GM18517 (cell line): ENCODE measurements around the gene NPIPA1.
"Not testable (repeated sequence)": the region's sequence is repeated elsewhere in the genome, so short reads cannot be mapped to it uniquely, and the experiment has no call there.

ENCODE experiments used
- ATAC-seq: cut with Tn5 transposase; IDR thresholded peaks from one replicate; pipeline ENCODE4 v1.9.1; 2021; ENCODE audit warnings: mild to moderate bottlenecking, moderate library complexity; ENCODE audit not compliant: unreplicated experiment

The NPIPA1 gene

DNA sequence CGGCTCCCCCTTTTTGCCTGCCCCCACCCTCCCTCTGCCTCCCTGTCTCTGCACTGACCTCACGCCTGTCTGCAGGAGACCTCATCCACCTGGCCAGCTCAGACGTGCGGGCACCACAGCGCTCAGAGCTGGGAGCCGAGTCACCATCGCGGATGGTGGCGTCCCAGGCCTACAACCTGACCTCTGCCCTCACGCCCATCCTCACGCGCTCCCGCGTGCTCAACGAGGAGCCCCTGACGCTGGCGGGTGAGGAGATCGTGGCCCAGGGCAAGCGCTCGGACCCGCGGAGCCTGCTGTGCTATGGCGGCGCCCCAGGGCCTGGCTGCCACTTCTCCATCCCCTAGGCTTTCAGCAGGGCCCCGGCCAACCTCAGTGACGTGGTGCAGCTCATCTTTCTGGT, 8.1 kb upstream of the NPIPA1 start:
- not testable (repeated sequence) for ATAC-seq

DNA sequence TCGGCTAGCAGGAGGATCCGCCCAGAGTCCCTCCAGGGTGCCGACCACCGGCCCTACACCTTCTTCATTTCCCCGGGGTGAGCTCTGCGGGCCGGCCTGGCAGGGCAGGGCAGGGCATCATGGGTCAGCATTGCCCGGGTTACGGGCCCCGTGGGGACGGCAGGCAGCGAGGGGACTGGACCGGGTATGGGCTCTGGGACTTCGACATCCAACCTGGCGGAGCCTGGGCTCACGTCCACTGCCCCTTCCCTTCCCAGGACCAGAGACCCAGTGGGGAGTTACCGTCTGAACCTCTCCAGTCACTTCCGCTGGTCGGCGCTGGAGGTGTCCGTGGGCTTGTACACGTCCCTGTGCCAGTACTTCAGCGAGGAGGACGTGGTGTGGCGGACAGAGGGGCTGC, 7.0 kb upstream of the NPIPA1 start:
- ATAC-seq, result not testable (repeated sequence)

DNA sequence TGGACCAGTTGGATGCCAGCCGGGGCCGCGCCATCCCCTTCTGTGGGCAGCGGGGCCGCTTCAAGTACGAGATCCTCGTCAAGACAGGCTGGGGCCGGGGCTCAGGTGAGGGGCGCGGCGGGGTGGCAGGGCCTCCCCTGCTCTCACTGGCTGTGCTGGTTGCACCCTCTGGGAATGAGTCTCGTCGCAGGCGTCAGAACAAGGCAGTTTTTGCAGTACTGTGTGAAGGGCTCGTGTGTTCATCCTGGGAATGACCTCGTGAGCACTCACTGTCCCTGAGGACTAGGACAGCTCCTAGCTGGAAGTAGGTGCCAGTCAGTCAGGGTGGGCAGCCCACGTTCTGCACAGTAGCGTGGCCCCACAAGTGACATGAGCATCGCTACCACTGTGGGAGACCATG, 6.3 kb upstream of the NPIPA1 start:
- not testable (repeated sequence) for ATAC-seq

DNA sequence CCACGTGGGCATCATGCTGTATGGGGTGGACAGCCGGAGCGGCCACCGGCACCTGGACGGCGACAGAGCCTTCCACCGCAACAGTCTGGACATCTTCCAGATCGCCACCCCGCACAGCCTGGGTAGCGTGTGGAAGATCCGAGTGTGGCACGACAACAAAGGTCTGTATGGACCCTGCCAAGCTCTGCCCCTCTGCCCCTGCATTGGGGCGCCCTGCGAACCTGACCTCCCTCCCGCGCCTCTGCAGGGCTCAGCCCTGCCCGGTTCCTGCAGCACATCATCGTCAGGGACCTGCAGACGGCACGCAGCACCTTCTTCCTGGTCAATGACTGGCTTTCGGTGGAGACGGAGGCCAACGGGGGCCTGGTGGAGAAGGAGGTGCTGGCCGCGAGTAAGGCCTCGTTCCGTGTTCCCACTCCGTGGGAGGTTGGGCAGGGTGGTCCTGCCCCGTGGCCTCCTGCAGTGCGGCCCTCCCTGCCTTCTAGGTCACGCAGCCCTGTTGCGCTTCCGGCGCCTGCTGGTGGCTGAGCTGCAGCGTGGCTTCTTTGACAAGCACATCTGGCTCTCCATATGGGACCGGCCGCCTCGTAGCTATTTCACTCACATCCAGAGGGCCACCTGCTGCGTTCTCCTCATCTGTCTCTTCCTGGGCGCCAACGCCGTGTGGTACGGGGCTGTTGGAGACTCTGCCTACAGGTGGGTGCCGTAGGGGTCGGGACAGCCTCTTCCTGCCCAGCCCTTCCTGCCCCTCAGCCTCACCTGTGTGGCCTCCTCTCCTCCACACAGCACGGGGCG, 4.5 kb upstream of the NPIPA1 start:
- ATAC-seq, result not testable (repeated sequence)

DNA sequence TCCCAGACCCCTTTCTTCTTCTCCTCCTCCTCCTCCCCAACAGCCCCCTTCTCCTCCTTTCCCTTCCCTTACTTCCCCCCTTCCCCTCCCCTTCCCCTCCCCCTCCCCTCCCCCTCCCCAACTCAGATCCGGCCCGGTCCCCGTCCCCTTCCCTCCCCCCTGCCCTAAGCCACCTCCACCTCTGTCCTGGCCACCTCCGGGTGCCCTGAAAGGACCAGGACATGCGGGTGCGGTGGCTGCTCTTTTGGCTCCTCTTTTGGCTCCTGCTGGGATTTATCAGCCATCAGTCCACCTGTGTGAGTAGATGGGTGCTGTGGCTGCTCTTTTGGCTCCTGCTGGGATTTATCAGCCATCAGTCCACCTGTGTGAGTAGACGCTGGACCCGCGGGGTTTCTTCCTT, 751 bp downstream of the NPIPA1 start:
- not testable (repeated sequence) for ATAC-seq

DNA sequence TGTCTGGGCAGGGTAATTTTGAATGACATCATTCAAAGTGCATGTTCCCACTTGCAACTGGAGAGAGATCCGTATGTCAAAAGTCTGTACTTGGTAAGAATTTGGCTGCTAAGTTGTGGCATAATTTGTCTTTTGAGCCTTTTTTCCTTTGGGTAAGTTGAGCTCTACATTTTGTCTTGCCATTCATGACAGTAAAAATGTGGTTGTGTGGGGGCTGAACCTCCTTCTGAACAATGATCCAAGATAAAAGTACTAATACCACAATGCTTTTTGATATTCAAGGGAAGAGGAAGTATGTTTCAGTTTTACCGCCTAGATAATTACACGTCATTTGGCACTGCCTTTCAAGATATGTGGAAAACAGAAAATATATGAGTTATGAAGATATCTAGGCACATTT, 5.4 kb downstream of the NPIPA1 start:
- ATAC-seq, result not testable (repeated sequence)

DNA sequence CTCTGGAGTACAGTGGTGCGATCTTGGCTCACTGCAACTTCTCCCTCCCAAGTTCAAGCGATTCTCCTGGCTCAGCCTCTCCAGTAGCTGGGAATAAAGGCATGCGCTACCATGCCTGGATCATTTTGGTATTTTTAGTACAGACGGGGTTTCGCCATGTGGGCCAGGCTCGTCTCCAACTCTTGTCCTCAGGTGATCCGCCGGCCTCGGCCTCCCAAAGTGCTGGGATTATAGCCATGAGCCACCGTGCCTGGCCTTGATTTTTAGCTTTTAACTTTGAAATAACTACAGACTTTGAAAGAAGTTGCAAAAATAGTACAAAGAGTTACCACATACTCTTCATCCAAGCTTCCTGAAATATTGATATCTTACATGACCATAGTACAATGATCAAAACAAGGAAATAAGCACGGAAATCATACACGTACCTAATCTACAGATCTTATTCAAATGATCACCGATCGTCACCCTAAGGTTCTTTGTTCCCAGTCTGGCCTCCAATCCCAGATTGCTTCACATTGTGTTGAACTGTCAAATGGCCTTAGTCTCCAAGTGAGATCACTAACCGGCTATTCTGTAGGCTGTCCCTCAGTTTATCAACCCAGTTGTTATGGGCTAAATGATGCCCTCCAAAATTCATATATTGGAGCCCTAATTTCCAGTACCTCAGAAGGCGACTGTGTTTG, 18.4 kb downstream of the NPIPA1 start:
- no peak for ATAC-seq

DNA sequence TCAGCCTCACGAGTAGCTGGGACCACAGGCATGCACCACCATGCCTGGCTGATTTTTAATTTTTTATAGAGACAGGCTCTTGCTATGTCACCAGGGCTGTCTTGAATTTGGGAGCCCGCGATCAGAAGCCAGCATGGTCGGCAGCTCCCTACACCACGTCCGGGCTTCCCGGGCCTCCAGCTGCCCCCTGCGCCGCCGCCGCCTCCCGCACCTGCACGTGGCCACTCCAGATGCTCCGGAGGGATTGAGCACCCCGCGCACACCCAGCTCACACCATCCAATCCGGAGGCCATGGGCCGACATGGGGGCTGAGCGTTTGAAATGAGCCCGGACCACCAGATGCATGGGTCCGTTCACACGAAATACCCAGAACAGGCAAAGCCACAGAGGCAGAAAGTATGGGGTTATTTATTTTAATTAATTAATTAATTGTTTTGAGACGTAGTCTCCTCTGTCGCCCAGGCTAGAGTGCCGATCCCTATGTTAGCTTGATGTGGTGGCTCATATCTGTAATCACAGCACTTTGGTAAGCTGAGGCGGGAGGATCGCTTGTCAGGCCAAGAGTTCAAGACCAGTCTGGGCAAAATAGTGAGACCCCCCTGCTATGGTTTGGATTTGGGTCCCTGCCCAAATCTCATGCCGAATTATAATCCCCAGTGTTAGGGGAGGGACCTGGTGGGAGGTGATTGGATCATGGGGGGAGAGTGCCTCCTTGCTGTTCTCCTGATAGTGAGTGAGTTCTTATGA, 20.5 kb downstream of the NPIPA1 start:
- ATAC-seq, result no peak

DNA sequence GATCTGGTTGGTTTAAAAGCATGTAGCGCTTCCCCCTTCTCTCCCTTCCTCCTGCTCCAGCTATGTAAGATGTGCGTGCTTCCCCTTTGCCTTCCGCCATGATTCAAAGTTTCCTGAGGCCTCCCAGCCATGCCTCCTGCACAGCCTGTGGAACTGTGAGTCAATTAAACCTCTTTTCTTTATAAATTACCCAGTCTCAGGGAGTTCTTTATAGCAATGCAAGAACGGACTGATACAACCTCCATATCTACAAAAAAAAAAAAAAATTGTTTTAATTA, 21.0 kb downstream of the NPIPA1 start:
- no peak for ATAC-seq

DNA sequence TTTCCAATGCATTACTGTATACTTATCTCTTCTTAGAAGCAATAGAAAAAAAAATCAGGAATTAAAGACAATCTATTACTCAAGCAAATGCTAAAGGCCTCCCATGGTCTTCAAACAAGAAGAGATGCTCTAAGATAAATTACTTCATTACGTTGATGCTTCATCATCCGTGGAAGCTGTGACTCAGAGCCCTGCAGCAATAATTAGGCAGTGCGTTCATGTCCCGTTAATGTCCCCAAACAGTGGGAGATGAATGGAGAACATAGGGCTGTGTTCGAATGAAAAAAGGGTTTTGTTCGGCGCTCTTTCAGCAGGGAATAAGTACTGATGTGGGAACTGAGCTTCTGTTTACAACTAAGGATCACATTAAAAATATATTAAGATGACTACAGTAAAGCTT, 21.7 kb downstream of the NPIPA1 start:
- no peak for ATAC-seq

DNA sequence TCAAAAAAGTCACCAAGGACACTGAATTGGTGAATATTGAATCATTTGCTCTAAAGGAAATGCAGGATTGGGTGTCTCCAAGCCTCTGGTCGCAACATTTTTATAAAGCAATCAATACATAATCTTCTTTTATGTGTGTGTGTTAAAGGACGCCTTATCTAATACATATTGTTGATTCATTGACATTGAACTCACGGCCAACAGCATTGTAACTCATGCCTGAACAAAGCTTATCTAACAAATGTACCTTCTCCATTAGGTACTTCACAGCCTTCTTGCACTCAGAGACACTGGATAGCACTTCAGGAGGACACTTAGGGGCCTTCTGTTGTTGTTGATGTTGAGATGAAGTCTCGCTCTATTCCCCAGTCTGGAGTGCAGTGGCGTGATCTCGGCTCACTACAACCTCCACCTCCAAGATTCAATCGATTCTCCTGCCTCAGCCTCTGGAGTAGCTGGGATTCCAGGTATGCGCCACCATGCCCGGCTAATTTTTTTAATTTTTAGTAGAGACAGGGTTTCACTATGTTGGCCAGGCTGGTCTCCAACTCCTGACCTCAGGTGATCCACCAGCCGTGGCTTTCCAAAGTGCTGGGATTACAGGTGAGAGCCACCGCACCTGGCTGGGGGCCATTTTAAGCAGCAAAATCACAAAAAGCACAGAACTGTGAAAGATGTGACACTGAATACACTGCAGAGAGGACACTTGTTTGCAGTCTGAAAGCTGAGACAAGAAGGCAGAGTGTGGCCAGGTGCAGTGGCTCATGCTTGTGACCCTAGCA, 24.4 kb downstream of the NPIPA1 start:
- no peak for ATAC-seq

DNA sequence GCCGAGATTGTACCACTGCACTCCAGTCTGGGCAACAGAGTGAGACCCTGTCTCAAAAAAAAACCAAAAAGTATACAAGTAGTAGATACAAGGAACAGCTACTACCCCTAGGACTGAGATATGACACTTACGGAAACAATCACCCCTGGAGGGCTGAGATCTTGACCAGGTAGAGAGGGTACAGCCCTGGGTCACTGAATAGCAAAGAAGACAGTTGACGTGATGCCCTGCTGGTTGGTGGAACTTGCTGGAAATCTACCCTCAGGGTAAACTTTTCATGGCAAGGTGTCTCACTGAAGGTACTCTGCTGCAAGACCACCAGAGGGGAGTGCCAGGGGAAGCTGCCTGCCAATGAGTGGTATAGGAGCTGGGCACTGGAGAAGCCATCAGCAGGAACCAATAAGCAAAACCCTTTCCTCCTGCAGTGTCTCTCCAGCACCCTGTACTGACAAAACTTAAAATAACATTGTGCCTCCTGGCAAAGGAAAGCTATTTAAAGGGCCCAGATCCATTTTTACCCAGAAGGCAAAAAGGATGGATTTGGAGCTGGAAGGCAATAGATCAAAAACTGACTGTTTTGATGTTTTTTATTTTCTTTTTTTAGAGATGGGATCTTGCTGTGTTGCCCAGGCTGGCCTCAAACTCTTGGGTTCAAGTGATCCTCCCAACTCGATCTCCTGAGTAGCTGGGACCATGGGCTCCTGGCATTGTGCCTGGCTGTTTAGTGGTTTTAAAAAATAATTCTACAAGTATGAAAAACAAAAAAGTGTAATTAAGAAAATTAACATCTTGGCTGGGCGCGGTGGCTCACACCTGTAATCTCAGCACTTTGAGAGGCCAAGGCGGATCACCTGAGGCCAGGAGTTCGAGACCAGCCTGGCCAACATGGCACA, 26.3 kb downstream of the NPIPA1 start:
- ATAC-seq, result no peak

DNA sequence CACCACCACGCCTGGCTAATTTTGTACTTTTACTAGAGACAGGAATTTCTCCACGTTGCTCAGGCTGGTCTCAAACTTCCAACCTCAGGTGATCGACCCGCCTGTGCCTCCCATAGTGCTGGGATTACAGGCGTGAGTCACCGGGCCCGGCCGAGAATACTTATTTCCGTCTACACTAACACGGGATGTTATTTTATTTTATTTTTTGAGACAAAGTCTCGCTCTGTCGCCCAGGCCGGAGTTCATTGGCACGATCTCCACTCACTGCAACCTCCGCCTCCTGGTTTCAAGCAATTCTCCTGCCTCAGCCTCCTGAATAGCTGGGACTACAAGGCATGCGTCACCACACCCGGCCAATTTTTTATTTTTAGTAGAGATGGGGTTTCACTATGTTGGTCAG, 28.1 kb downstream of the NPIPA1 start:
- no peak for ATAC-seq

DNA sequence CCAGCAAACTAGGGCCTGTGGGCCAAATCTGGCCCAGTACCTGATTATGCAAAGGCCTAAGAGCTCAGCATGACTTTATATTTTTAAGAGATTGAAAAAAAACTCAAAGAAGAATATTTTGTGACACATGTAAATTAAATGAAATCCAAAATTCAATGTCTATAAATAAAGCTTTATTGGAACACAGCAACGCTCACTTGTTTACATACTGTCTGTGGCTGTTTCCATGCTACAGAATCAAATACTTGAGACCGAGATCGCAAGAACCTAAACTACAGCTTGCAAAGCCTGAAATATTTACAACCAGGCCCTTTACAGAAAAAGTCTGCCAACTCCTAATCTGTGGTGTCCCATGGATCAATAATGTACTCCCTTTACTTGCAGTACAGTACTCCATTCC, 32.6 kb downstream of the NPIPA1 start:
- not testable (repeated sequence) for ATAC-seq

DNA sequence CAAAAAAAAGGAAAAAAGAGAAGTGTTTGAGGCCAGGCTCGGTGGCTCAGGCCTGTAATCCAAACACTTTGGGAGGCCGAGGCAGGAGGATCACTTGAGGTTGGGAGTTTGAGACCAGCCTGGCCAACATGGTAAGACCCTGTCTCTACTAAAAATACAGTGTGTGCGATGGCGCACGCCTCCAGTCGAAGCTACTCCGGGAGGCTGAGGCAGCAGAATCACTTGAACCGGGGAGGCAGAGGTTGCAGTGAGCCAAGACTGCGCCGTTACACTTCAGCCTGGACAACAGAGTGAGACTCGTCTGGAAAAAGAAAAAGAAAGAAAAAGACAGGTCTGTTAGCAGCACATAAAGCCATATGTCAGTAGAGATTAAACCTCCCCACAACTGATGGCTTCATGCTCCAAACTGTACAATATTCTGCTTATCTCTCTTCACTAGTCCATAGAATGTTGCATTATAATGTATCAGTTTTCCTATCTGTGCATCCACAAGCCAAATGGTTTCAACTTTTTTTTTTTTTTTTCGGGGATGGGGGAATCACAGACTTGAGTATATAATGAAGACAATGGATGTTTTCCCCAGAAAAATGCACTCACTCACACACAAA, 34.5 kb downstream of the NPIPA1 start:
- ATAC-seq, result not testable (repeated sequence)

DNA sequence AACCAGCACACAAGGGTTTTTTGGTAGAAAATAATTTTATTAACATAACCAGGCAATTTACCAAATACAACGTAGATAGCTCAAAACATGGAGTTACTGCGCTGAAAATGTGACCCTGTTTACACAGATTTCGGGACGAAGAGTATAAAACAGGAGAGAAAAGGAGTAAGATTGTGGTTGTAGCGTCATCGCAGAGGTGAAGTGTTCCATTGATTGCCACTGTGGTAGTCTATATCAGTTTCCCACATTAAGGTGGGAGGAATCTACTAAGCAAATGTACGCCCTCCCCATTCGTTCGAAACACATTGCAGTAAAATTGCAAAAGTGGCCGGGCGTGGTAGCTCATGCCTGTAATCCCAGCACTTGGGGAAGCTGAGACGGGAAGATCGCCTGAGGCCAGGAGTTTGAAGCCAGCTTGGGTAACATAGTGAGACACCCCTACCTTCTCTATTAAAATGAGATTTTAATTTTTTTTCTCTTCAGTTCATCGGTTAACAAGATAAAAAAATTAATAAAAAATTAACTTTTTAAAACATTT, 36.6 kb downstream of the NPIPA1 start:
- ATAC-seq, result not testable (repeated sequence)

DNA sequence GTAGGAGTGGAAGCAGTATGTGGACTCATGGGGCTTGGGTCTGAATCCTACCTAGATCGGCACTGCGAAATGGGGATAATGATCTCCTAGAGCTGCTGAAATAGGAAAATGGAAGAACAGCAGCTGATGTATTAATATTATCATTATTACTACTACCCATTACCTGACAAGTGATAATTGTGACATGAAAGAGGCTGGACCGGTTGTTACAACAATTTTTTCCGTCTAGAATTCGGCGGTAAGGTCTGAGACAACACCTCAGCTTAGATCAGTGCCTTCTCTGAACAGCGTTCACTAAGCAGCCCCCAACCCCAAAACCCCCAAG, 37.0 kb downstream of the NPIPA1 start:
- ATAC-seq, result not testable (repeated sequence)

DNA sequence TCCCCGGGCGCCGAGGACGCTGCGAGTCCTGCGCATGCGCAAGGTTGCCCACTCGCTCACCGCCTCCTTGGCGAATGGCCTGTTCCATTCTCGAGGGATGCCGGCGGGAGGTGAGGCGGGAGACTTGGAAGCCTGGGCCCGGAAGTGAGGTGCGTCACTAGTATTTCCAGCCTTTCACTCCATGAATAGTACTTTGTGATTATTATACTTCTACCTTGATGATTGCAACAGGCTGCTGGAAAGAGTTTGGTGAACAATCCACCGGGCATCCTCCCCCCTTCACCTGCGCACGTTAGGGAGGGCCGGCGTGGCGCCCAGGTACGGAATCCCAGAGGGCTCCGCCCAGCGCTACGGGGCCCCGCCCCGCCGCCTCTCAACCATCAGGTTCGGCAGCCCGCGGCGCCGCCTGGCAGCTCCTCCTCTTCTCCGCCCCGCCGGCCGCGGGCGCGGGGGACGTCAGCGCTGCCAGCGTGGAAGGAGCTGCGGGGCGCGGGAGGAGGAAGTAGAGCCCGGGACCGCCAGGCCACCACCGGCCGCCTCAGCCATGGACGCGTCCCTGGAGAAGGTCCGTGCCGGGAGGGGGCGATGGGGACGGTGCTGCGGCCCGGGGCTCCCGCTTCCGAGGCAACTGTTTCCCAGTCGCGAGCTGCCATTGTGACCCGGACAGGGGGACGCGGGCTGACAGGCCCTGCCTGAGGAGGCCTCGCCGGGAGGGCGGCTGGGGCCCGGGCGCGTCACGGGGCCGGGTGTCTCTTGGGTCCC, 37.6 kb downstream of the NPIPA1 start, which contains the start of gene PDXDC1:
Gene PDXDC1, plus strand, starts transcription at position 371 of the 762 bp plus-strand sequence. Its CDS starts 174 bp downstream, at position 545.
- ATAC-seq, result peak; percentile 83
